Liver (tissue), 3 donors: ENCODE measurements around the gene OR2S2.

Experiments
- CTCF ChIP-seq: fragments of 150-350 bp; IDR thresholded peaks from 2 replicates; pipeline ENCODE4 v1.5.1; 2017; ENCODE audit warnings: improper control_type of control experiment, low read depth, low read length; ENCODE audit not compliant: missing input control
- MAX ChIP-seq: IDR thresholded peaks from 2 replicates; pipeline ENCODE4 v1.6.1; 2016; ENCODE audit warnings: antibody characterized with exemption
- RXRA ChIP-seq, 2 donors: IDR thresholded peaks; 2 replicates each; pipeline ENCODE4 v1.6.1; 2017 to 2018; ENCODE audit warnings: antibody characterized with exemption in 2 of 2, mild to moderate bottlenecking in 1 of 2
- SP1 ChIP-seq: IDR thresholded peaks from 2 replicates; pipeline ENCODE4 v1.6.1; 2018; ENCODE audit warnings: antibody characterized with exemption, mild to moderate bottlenecking
- TAF1 ChIP-seq: conservative IDR thresholded peaks from 2 replicates; pipeline ENCODE4 v1.6.1; 2016; ENCODE audit warnings: antibody characterized with exemption, mild to moderate bottlenecking
- donor health status: healthy.
- donor health status: healthy.

DNA sequence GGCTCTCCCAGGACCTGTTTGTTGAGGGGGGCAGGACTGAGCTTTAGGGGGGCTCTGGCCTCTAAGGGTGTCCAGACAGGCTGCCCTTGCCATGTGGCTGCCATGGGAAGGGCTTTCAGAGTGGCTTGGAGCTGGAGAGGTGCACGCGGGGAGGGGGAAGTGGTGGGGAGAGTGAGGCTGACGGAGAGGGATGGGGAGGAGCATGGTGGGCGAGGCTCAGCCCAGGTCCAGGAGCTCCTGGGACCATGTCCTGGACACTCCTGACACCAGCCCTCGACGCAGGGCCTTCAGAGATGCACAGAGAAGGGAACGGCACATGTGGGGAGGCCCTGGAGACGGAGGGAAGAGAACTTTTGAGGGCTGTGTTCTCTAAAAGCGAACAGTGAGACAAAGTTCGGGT lies 46.3 kb downstream of the OR2S2 start:
- no peak for TF ChIP-seq MAX
- no peak for TF ChIP-seq CTCF
- TF ChIP-seq RXRA (IDR thresholded peaks at IDR 0.05) = no peak
- no peak for TF ChIP-seq SP1
- TF ChIP-seq TAF1 = no peak
